Measurements from ENCODE around the gene HBA1. TPM values are rescaled to one million over a fixed set of nuclear protein-coding genes. Genes with fewer than 3 reads are reported as not detected.
"Not testable (repeated sequence)": the region's sequence is repeated elsewhere in the genome, so short reads cannot be mapped to it uniquely, and the experiment has no call there.

HBA1 gene
- total RNA-seq, 4 donors from 2014 or later = 56.8 to 998 (median 122) TPM

DNA sequence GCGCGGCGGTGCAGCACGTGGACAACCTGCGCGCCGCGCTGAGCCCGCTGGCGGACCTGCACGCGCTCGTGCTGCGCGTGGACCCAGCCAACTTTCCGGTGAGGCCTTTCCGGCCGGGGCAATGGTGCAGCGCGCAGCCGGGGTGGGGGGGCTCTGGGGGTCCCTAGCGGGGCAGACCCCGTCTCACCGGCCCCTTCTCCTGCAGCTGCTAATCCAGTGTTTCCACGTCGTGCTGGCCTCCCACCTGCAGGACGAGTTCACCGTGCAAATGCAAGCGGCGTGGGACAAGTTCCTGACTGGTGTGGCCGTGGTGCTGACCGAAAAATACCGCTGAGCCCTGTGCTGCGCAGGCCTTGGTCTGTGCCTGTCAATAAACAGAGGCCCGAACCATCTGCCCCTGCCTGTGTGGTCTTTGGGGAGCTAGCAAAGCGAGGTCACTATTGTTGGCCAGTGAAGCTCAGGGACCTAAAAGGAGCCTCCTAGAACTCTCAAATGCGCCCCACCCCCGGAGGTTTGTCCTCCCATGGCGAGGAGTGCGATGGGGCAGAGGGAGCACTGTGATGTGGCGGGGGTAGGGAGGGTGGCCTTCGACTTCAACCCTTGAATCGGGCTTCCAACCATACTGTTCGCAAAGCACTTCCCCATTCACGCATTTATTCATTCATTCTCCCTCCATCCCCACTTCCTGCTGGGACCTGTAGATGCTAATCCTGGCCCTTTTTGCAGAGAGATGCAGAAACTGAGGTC is 9.9 kb upstream of the HBA1 start:
- TF ChIP-seq, protein P1, sequence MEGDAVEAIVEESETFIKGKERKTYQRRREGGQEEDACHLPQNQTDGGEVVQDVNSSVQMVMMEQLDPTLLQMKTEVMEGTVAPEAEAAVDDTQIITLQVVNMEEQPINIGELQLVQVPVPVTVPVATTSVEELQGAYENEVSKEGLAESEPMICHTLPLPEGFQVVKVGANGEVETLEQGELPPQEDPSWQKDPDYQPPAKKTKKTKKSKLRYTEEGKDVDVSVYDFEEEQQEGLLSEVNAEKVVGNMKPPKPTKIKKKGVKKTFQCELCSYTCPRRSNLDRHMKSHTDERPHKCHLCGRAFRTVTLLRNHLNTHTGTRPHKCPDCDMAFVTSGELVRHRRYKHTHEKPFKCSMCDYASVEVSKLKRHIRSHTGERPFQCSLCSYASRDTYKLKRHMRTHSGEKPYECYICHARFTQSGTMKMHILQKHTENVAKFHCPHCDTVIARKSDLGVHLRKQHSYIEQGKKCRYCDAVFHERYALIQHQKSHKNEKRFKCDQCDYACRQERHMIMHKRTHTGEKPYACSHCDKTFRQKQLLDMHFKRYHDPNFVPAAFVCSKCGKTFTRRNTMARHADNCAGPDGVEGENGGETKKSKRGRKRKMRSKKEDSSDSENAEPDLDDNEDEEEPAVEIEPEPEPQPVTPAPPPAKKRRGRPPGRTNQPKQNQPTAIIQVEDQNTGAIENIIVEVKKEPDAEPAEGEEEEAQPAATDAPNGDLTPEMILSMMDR (IDR thresholded peaks at IDR 0.05) = no peak
- DNase-seq (ENCODE audit: low spot score) = no peak

DNA sequence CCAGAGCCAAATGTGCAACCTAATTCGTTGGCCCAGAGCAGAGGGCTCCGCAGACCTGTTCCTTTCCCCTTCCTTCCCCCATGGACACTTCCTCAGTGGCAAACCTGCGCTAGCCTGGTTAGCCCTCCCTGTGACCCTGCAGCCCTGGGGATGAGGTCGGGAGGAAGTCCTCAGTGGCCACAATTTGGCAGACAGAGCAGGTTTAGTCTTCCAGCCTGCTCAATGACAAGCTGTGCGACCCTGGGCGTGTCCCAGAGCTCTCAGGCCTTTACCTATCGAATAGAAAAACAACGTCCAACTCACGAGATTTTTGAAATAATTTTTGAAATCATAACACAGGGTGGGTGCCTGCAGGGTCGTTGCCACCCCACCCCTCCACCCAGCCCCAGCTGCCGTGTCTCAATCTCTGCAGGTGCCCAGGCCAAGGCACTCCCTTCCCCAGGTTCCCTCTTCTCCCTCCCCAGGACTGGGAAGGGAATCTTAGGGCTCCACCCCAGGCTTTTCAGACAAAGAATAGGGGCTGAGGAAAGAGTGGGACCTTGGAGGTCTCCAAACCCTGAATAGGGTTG is 9.3 kb upstream of the HBA1 start:
- TF ChIP-seq, protein P1 (IDR thresholded peaks at IDR 0.05) = no peak
- no peak for ATAC-seq (ENCODE audit: low FRiP score)
- no peak for DNase-seq (ENCODE audit: low spot score)

More for the DNA sequence above, 9.9 kb upstream of the HBA1 start:
- ATAC-seq (ENCODE audit: low FRiP score) = no peak

GRCh38 chr16:168424-168823 is 8.1 kb upstream of the HBA1 start:
- ATAC-seq (ENCODE audit: low FRiP score) = no peak
- no peak for DNase-seq (ENCODE audit: low spot score)
- TF ChIP-seq, protein P1 (IDR thresholded peaks at IDR 0.05) = no peak

DNA sequence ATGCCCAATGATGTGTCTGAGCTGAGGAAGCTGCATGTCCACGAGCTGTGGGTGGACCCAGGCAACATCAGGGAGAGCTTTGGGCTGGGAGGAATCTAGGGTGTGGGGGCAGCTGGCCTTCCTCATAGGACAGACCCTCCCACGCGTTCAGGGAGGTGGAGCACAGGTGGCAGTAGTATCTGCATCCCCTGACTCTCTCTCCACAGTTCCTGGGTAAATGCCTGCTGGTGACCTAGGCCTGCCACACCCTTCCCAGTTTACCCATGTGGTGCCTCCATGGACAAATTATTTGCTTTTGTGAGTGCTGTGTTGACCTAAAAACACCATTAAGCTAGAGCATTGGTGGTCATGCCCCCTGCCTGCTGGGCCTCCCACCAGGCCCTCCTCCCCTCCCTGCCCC is 7.5 kb upstream of the HBA1 start:
- ATAC-seq (ENCODE audit: low FRiP score) (no peak), DNase-seq (ENCODE audit: low spot score) (no peak)
- TF ChIP-seq, protein P1 (IDR thresholded peaks at IDR 0.05) = no peak

GRCh38 chr16:170088-170507 is 6.4 kb upstream of the HBA1 start:
- not testable (repeated sequence) for ATAC-seq (ENCODE audit: low FRiP score)

GRCh38 chr16:170788-171187 is 5.7 kb upstream of the HBA1 start:
- no peak for ATAC-seq (ENCODE audit: low FRiP score)
- DNase-seq (ENCODE audit: low spot score) = no peak
- TF ChIP-seq, protein P1 (IDR thresholded peaks at IDR 0.05) = no peak

More at GRCh38 chr16:170088-170507, 6.4 kb upstream of the HBA1 start:
- not testable (repeated sequence) for DNase-seq (ENCODE audit: low spot score)

- not testable (repeated sequence) for DNase-seq (ENCODE audit: low spot score); ATAC-seq (ENCODE audit: low FRiP score)
These were observed 4.0 kb upstream of the HBA1 start, which contains the start of gene HBA2 for GRCh38 chr16:172374-172941. Gene HBA2 (plus strand): TSS chr16:172876. CDS start chr16:172913, 37 bp downstream.

DNA sequence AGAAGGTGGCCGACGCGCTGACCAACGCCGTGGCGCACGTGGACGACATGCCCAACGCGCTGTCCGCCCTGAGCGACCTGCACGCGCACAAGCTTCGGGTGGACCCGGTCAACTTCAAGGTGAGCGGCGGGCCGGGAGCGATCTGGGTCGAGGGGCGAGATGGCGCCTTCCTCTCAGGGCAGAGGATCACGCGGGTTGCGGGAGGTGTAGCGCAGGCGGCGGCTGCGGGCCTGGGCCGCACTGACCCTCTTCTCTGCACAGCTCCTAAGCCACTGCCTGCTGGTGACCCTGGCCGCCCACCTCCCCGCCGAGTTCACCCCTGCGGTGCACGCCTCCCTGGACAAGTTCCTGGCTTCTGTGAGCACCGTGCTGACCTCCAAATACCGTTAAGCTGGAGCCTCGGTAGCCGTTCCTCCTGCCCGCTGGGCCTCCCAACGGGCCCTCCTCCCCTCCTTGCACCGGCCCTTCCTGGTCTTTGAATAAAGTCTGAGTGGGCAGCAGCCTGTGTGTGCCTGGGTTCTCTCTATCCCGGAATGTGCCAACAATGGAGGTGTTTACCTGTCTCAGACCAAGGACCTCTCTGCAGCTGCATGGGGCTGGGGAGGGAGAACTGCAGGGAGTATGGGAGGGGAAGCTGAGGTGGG is 3.1 kb upstream of the HBA1 start:
- not testable (repeated sequence) for ATAC-seq (ENCODE audit: low FRiP score); DNase-seq (ENCODE audit: low spot score)

GRCh38 chr16:173928-174769 is 2.3 kb upstream of the HBA1 start:
- ATAC-seq (ENCODE audit: low FRiP score); DNase-seq (ENCODE audit: low spot score): not testable (repeated sequence)
